ENCODE results near the gene CCDC85A. TPM values are rescaled to one million over a fixed set of nuclear protein-coding genes. Genes with fewer than 3 reads are reported as not detected.

The CCDC85A gene
- polyA plus RNA-seq, 1 of the 3 experiments (the other 2 are of a cell fraction) = 48.7 TPM

DNA sequence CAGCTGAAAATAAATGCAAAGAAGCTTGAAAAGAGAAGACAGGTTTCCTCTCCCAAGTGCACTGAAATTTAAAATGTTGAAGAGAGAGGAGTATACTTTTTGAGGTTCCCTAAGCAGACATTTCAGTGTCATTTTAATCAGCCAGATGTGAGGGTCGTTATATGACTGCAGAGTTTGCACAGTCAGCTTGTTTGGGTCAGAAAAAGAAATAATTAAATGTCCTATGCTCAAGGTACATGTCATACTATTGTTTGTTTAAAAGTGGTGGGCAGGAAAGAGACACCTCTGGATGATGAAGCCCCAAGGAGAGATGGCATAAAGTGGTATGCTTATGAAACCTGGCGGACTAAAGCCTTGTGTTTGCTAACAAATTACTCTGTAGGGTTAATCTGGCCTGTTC is 55.2 kb downstream of the CCDC85A start (continued):
- no peak for TF ChIP-seq FOXM1 (IDR thresholded peaks at IDR 0.05; ENCODE audit: low read depth)
- TF ChIP-seq EZH2phosphoT487 (IDR thresholded peaks at IDR 0.05; ENCODE audit: borderline replicate concordance, low read depth) = no peak
- TF ChIP-seq, protein P1, sequence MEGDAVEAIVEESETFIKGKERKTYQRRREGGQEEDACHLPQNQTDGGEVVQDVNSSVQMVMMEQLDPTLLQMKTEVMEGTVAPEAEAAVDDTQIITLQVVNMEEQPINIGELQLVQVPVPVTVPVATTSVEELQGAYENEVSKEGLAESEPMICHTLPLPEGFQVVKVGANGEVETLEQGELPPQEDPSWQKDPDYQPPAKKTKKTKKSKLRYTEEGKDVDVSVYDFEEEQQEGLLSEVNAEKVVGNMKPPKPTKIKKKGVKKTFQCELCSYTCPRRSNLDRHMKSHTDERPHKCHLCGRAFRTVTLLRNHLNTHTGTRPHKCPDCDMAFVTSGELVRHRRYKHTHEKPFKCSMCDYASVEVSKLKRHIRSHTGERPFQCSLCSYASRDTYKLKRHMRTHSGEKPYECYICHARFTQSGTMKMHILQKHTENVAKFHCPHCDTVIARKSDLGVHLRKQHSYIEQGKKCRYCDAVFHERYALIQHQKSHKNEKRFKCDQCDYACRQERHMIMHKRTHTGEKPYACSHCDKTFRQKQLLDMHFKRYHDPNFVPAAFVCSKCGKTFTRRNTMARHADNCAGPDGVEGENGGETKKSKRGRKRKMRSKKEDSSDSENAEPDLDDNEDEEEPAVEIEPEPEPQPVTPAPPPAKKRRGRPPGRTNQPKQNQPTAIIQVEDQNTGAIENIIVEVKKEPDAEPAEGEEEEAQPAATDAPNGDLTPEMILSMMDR (IDR thresholded peaks at IDR 0.05) = no peak
- TF ChIP-seq, protein P2, sequence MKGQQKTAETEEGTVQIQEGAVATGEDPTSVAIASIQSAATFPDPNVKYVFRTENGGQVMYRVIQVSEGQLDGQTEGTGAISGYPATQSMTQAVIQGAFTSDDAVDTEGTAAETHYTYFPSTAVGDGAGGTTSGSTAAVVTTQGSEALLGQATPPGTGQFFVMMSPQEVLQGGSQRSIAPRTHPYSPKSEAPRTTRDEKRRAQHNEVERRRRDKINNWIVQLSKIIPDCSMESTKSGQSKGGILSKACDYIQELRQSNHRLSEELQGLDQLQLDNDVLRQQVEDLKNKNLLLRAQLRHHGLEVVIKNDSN (IDR thresholded peaks at IDR 0.05; ENCODE audit: borderline replicate concordance, low read depth) = no peak
- no peak for TF ChIP-seq CHD2 (IDR thresholded peaks at IDR 0.05; ENCODE audit: low read length, partially characterized antibody)
- no peak for TF ChIP-seq RXRA (IDR thresholded peaks at IDR 0.05; ENCODE audit: borderline replicate concordance, low read depth)
- no peak for TF ChIP-seq GABPA (IDR thresholded peaks at IDR 0.05; ENCODE audit: low read depth)
- no peak for TF ChIP-seq MEF2A (IDR thresholded peaks at IDR 0.05; ENCODE audit: borderline replicate concordance, low read depth)

DNA sequence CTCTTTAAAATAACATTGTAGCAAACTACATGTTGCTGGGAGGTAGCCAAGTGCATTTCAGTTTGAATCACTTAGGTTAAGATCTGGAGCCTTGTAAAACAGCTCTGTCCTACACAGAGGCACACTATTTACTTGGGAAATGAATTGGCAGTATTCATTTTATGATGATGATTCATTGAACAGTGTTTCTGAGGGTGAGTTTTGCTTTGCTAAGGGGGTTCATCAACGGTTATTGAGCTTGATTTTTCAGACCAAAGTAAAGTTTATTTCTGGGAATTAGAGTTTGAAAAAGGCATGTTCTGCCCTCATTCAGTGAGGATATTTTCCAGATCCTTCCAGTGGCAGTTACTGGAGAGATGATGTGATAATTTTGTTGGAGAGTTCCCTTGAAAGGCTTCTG is 55.6 kb downstream of the CCDC85A start:
- DNase-seq = no peak
- Histone ChIP-seq H3K4me3 (ENCODE audit: low read depth in 2 of 2, low read length in 1 of 2) (no peak overlapping the region), H3K36me3 (replicated peaks in 1 of 2; ENCODE audit: control insufficient read depth in 1 of 2, insufficient read depth in 2 of 2, low read length in 1 of 2) (peaks cover 3 to 52% of the 10 kb centered on the region in 2 experiments), H3K4me2 (peak overlapping the region; percentile 34; the same call in 1 of the 2 replicates), H2AFZ (ENCODE audit: low read depth) (no peak overlapping the region), H3K4me1 (ENCODE audit: control insufficient read depth in 1 of 2, insufficient read depth in 2 of 2, low read depth in 1 of 2, low read length in 1 of 2) (peaks cover 0 to 19% of the 10 kb centered on the region in 2 experiments), H3K27me3 (ENCODE audit: insufficient read depth) (no peaks in the 10 kb centered on the region), H3K9me2 (no peaks in the 10 kb centered on the region), H4K20me1 (ENCODE audit: insufficient read depth) (peaks cover 98% of the 10 kb centered on the region), H3K27ac (ENCODE audit: low read depth in 2 of 2, low read length in 1 of 2) (peak overlapping the region; percentile 67 to 77; a peak in 3 of 4 replicates), H3K79me2 (ENCODE audit: insufficient read depth) (peaks cover 100% of the 10 kb centered on the region), H3K9me3 (no peaks in the 10 kb centered on the region), H3F3A (replicated peaks; ENCODE audit: insufficient read depth) (peaks cover 71% of the 10 kb centered on the region), H3K9ac (no peak overlapping the region)
- ChIA-PET POLR2A (no interaction called here), CTCF (no interaction called here)
- 0% methylated on average over 1 of the region's 1 CpG for WGBS (ENCODE audit: low lambda C conversion rate)
- TF ChIP-seq NFIC (IDR thresholded peaks at IDR 0.05; ENCODE audit: borderline replicate concordance) = peak; percentile 74
- peak; percentile 51; the same call in 1 of the 2 replicates for TF ChIP-seq FOSL2 (IDR thresholded peaks at IDR 0.05; ENCODE audit: borderline replicate concordance, low read depth)
- TF ChIP-seq MXI1 (IDR thresholded peaks at IDR 0.05; ENCODE audit: low read depth, low read length) = no peak
- no peak for TF ChIP-seq RFX5 (IDR thresholded peaks at IDR 0.05; ENCODE audit: low read length)
- no peak for TF ChIP-seq TAF1 (IDR thresholded peaks at IDR 0.05; ENCODE audit: borderline replicate concordance, low read depth, low read length)
- peak; percentile 61 to 70 for TF ChIP-seq EP300 (IDR thresholded peaks at IDR 0.05; ENCODE audit: borderline replicate concordance in 1 of 2, low read depth in 1 of 2, low read length in 1 of 2)
- no peak for TF ChIP-seq GABPA (IDR thresholded peaks at IDR 0.05; ENCODE audit: low read depth)
- peak; percentile 55; the same call in 1 of the 2 replicates for TF ChIP-seq POLR2AphosphoS5 (IDR thresholded peaks at IDR 0.05; ENCODE audit: low read depth, low read length)
- TF ChIP-seq SMC3 (IDR thresholded peaks at IDR 0.05; ENCODE audit: low read depth, low read length) = 0 out of 2 replicates have a peak, but pooled peaks have one; percentile 2
- peak; percentile 51; the same call in 1 of the 2 replicates for TF ChIP-seq JUND (IDR thresholded peaks at IDR 0.05)
- TF ChIP-seq RAD21 (IDR thresholded peaks at IDR 0.05; ENCODE audit: low read length) = no peak
- TF ChIP-seq TEAD4 (IDR thresholded peaks at IDR 0.05; ENCODE audit: borderline replicate concordance, insufficient read depth) = peak; percentile 16; the same call in 1 of the 2 replicates
- 0 out of 2 replicates have a peak, but pooled peaks have one; percentile 25 for TF ChIP-seq MEF2A (IDR thresholded peaks at IDR 0.05; ENCODE audit: borderline replicate concordance, low read depth)
- TF ChIP-seq, protein P3, sequence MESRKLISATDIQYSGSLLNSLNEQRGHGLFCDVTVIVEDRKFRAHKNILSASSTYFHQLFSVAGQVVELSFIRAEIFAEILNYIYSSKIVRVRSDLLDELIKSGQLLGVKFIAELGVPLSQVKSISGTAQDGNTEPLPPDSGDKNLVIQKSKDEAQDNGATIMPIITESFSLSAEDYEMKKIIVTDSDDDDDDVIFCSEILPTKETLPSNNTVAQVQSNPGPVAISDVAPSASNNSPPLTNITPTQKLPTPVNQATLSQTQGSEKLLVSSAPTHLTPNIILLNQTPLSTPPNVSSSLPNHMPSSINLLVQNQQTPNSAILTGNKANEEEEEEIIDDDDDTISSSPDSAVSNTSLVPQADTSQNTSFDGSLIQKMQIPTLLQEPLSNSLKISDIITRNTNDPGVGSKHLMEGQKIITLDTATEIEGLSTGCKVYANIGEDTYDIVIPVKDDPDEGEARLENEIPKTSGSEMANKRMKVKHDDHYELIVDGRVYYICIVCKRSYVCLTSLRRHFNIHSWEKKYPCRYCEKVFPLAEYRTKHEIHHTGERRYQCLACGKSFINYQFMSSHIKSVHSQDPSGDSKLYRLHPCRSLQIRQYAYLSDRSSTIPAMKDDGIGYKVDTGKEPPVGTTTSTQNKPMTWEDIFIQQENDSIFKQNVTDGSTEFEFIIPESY (IDR thresholded peaks at IDR 0.05; ENCODE audit: borderline replicate concordance, low read depth) = no peak
- no peak for TF ChIP-seq GATA2 (CRISPR knock-in tag; IDR thresholded peaks at IDR 0.05)
- TF ChIP-seq, protein P2 (IDR thresholded peaks at IDR 0.05; ENCODE audit: borderline replicate concordance, low read depth) = no peak
- TF ChIP-seq YY1 (IDR thresholded peaks at IDR 0.05; ENCODE audit: low read depth) = no peak
- no peak for TF ChIP-seq RCOR1 (IDR thresholded peaks at IDR 0.05; ENCODE audit: low read length)
- TF ChIP-seq FOXJ3 (CRISPR knock-in tag; IDR thresholded peaks at IDR 0.05) = no peak
- TF ChIP-seq, protein P4, sequence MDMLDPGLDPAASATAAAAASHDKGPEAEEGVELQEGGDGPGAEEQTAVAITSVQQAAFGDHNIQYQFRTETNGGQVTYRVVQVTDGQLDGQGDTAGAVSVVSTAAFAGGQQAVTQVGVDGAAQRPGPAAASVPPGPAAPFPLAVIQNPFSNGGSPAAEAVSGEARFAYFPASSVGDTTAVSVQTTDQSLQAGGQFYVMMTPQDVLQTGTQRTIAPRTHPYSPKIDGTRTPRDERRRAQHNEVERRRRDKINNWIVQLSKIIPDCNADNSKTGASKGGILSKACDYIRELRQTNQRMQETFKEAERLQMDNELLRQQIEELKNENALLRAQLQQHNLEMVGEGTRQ (IDR thresholded peaks at IDR 0.05; ENCODE audit: borderline replicate concordance, low read depth, low read length) = no peak

Measured in SK-N-SH (cell line).